Tibial nerve (tissue), 3 donors: ENCODE results near the gene ROBO1.

Source experiments
- CTCF ChIP-seq, 5 experiments: fragments of 200-600 bp in 3 of 5; fragments of 450-650 bp in 2 of 5; sonication (generic) in 3 of 5; IDR thresholded peaks; one replicate each; pipeline ENCODE4 v1.5.1; 2016 to 2019; ENCODE audit warnings: antibody characterized with exemption in 5 of 5, mild to moderate bottlenecking in 3 of 5, moderate library complexity in 2 of 5
- POLR2A ChIP-seq, 2 donors: fragments of 450-650 bp; IDR thresholded peaks; one replicate each; pipeline ENCODE4 v1.6.1; 2017; ENCODE audit warnings: antibody characterized with exemption in 2 of 2, mild to moderate bottlenecking in 2 of 2, moderate library complexity in 2 of 2

DNA sequence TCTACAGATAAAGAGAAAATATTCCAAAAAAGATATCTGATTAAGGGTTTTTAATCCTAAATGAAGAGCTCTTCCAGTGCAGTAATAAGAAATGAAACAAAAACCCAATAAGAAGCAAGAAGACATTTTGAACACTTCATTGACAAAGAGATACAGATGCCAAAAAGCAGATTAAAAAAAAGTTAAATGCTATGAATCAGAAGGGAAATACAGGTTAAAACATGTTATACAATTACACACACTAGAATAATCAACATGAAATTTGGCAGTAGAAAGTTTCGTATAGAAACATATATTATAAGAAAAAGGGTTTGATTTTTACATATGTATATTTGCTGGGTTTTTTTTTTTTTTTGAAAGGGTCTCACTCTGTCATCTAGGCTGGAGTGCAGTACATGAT is 135.0 kb downstream of the ROBO1 start:
- TF ChIP-seq CTCF (IDR thresholded peaks at IDR 0.05) (no peak), POLR2A (IDR thresholded peaks at IDR 0.05) (no peak)
